HG02970 (cell line): ENCODE data around the gene LOC101059915.
"Not testable (repeated sequence)": the region's sequence is repeated elsewhere in the genome, so short reads cannot be mapped to it uniquely, and the experiment has no call there.

Experiments used
- ATAC-seq: cut with Tn5 transposase; IDR thresholded peaks from one replicate; pipeline ENCODE4 v1.9.1; 2021; ENCODE audit warnings: mild to moderate bottlenecking, moderate library complexity, moderate number of reproducible peaks; ENCODE audit not compliant: unreplicated experiment, low FRiP score

Gene LOC101059915

DNA sequence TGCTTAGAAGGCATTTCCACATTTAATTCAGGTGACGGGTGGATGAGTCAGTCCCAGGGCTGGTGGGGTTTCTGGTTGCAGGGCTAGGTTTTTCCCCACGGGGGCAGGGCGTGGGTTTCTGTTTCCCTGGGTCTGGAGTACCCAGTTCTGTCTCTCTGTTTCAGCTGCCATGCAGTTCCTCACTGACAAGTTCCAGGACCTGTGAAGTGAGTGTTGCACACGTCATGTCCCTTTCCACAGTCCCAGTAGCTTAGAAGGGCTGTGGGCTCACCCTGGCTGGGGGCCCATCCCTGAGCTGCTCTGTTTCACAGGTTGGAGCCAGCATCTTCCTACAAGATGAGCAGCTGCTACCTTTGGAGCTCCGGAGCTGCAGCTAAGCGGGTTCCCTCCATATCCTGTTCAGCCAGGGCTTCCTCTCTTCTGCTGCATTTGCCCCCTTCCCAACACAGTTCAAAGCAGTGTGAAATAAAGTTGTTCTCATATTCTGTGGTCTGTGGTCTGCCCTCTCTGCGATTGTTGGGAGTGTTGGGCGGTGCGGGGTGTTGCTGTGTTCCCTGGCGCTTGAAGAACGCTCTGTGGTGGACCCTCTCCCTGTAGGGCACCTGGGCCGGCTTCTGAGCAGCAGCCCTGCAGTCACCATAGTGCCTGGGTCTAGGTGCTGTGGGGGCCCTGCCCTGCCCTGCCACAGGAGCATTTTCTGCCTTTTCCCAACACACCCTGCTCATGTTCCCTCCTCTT, 3.9 kb downstream of the LOC101059915 start:
- no peak for ATAC-seq

DNA sequence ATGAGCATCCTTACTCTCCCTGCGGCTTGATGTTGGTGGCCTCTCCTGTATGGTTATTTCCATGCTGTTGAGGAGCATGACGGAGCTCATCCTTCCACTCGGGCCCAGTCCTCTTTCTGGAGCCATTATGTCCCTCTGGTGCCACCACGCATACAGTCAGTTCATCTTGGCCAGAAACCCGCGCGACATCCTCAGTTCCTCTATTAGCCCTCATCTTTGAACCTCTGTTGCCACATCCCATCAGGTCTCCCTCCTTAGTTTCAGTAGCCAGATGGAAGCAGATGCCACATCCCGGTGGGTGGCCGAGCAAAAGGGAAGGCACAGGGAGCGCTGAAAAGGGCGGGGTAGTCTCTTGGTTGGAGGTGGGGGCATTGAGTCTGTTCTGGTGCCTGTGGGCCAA, 4.6 kb downstream of the LOC101059915 start:
- ATAC-seq = no peak

DNA sequence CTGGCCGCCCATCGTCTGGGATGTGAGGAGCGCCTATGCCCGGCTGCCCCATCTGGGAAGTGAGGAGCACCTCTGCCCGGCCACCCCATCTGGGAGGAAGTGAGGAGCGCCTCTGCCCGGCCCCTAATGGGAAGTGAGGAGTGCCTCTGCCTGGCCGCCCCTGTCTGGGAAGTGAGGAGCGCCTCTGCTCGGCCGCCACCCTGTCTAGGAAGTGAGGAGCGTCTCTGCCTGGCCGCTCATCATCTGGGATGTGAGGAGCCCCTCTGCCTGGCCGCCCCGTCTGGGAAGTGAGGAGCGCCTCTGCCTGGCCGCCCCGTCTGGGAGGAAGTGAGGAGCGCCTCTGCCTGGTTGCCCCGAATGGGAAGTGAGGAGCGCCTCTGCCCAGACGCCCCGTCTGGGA, 8.3 kb downstream of the LOC101059915 start:
- ATAC-seq = not testable (repeated sequence)

DNA sequence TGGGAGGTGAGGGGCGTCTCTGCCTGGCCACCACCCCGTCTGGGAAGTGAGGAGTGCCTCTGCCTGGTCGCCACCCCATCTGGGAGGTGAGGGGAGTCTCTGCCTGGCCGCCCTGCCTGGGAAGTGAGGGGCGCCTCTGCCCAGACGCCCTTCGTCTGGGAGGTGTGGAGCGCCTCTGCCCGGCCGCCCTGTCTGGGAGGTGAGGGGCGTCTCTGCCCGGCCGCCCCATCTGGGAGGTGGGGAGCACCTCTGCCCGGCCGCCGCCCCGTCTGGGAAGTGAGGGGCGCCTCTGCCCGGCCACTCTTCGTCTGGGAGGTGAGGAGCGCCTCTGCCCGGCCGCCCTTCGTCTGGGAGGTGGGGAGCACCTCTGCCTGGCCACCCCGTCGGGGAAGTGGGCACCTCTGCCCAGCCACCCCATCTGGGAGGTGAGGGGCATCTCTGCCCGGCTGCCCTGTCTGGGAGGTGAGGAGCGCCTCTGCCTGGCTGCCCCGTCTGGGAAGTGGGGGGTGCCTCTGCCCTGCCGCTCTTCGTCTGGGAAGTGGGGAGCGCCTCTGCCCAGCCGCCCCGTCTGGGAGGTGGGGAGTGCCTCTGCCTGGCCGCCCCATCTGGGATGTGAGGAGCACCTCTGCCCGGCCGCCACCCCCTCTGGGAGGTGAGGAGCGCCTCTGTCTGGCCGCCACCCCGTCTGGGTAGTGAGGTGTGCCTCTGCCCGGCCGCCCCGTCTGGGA, 8.9 kb downstream of the LOC101059915 start:
- not testable (repeated sequence) for ATAC-seq

DNA sequence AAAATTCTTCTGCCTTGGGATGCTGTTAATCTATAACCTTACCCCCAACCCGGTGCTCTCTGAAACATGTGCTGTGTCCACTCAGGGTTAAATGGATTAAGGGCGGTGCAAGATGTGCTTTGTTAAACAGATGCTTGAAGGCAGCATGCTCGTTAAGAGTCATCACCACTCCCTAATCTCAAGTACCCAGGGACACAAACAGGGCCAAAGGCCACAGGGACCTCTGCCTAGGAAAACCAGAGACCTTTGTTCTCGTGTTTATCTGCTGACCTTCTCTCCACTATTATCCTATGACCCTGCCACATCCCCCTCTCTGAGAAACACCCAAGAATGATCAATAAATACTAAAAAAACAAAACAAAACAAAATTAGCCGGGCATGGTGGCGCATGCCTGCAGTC, 9.8 kb downstream of the LOC101059915 start:
- not testable (repeated sequence) for ATAC-seq

DNA sequence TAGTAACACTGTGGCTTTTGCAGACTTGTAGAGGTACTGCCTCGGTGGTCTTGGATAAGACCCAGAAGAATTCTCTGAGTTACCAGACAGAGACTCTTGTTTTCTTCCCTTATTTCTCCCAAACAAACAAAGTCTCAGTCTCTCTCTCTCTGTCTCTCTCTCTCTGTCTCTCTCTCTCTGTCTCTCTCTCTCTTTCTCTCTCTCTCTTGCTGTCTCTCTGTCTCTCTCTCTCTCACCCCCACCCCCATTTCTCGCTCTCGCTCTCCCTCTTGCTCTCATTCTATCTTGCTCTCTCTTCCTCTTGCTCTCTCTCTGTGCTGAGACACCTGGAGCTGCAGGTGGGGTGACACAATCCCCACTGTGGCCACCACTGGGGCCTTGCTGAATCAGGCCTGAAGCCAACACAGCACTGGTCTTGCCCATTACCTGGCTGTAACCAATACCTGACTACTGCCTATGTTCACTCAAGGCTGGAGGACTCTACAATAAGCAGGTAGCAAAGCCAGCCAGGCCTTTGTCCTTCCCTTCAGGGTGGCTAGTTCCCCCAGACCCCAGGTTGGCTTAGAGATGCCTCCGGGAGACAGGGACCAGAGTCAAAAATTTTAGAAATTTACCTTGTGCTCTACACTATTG, 12.3 kb downstream of the LOC101059915 start:
- ATAC-seq = no peak

DNA sequence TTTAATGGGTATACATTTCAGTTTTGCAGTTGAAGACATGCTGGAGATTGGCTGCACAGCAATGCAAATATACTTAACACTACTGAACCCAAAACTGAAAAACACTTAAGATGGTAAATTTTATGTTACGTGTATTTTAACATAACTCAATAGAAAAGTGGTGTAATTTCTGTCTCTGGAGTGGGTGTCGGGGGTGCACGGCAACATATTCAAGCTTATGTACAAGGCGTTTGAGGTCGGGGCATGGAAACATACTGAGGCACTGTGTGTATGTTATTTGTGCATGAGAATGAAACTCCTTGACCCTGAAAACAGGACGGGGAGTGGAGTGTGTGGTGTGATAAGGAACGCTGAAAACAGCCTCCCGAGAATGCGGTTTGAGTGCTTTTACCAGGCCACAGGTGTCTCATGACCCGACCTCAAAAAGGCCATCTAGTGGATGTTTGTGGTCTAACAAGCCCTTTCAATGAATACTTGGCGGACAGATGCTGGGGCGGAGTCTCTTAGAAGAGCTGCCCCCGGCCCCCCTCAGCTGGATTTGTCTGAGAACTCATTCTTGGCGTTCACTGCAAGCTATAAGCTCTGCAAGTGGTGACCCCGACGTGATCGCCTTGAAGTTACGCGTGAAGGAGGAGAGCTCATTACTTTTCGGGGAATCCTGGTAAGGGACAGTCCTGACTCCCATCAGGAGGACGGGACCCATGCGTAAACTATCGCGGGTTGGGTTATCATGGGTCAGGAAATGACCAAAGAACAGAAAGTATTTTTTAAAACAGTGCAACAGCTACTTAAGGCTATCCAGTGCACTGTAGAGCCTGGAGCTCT, 29.5 kb downstream of the LOC101059915 start:
- not testable (repeated sequence) for ATAC-seq

DNA sequence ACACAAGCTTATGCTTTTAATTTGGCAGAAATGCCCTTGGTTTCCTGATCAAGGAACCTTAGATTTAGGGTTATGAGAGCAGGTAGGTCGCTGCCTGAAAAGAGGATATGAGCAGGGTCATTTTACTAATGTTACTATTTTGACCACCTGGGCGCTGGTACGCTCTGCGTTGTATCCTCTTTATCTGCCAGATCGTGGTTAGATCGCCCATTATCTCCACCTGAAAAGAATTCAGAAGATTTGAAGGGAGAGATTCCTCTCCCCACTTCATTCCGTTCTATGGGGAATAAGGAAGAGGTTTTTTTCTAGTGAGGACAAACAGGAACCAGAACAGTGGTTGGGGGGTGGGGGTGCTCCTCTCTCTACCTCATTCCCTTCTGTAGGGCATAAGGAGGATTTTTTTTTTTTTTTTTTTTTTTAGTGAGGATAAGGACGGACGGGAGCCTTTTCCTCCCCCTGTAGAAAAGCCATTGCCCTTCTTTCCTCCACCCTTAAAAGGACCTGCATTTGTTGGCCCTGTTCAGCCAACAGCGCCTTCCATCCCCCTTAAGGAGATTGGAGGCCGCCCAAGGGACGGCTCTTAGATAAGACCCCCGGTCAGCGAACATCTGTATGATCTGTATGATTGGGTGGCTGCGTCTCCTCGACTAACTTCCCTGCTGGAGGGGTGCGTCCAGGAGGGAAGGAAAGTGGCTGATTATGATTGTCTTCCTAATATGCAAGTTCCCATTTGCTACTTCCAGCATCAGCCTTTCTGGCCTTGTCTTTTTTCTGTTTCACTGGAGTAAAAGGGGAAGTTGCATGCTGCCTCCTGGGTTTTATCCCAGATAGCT, 30.3 kb downstream of the LOC101059915 start:
- ATAC-seq = not testable (repeated sequence)

DNA sequence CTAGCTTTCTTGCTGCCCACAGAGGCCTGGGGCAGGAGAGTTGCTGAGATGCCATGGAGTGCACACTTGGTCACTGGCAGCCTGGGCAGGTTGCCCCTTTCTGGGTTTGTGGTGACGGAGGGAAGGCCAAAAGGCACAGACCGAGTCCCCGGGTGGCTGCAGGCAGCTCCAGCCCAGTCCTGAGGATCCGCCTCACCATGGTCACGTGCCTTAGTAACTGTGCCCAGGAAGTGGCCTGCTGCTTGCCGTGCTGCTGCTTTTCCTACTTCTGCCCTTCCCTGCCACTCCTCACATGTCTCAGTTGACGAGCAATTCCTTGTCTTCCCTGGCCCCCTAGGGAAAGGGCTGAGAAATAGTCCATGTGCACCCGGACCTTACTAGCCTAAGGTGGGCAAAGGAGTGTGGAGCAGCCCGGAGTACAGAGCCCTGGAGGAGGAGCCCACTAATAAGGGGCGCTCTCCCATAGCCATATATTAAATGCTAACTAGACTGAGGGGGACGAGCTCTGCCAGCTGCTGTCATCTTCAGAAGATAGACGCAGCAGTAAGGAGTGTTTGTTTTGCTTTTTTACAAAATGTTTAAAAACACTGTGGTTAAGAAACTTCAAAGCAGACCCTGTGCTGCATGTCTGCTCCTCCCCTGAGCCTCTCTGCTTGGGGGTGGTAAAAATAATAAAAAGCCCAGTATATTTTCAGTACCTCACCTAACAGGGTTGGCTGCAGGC, 31.1 kb downstream of the LOC101059915 start:
- ATAC-seq = not testable (repeated sequence)

DNA sequence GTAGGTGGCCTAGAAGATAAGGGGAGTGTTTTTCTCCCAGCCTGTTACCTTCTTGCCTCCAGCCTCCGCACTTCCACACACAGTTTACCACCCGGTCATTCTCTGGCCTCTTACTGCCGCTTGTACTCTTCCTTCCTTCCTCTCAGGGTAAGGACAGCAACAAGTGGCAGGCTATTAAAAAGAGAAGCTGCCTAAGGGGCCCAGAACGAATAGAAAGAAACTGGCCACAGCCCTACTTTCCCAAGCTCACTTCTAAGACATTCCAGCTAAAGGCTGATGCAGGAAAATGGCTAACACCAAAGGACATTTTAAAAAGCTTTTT, 31.6 kb downstream of the LOC101059915 start:
- not testable (repeated sequence) for ATAC-seq

DNA sequence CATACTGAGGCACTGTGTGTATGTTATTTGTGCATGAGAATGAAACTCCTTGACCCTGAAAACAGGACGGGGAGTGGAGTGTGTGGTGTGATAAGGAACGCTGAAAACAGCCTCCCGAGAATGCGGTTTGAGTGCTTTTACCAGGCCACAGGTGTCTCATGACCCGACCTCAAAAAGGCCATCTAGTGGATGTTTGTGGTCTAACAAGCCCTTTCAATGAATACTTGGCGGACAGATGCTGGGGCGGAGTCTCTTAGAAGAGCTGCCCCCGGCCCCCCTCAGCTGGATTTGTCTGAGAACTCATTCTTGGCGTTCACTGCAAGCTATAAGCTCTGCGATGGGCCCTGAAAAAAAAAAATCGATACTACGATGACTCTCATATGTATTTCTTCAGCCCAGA, 35.5 kb downstream of the LOC101059915 start:
- ATAC-seq = not testable (repeated sequence)

DNA sequence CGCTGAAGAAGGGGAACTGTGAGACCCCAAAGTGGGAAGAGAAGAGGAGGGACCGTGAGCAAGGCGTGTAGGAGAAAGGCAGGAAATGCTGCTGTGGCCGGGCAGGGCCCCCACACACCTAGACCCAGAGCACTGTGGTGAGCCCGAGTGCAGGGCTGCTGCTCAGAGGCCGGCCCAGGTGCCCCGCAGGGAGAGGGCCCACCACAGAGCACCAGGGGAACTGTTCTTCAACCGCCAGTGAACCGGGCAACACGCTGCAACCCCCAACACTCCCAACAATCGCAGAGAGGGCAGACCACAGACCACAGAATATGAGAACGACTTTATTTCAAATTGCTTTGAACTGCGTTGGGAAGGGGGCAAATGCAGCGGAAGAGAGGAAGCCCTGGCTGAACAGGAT, 46.7 kb downstream of the LOC101059915 start:
- ATAC-seq = not testable (repeated sequence)

DNA sequence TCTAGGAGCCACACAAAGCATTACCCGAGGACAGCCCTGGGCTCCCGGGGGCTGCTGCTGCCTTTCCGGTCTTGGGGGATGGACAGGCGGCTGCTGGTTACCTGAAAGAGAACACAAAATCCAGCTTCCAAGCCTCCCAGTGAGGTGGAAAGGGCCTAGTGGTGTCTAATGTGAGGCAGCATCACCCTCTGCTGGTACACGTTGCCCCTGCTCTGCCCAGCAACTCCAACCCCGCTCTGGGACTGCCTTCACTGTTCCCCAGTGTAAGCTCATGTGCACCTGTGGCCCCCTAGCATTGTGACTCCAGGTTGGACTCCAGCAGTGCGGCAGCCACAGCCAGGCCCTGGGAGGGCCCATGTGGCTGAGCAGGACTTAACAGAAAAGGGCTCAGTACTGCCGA, 48.2 kb downstream of the LOC101059915 start:
- not testable (repeated sequence) for ATAC-seq

DNA sequence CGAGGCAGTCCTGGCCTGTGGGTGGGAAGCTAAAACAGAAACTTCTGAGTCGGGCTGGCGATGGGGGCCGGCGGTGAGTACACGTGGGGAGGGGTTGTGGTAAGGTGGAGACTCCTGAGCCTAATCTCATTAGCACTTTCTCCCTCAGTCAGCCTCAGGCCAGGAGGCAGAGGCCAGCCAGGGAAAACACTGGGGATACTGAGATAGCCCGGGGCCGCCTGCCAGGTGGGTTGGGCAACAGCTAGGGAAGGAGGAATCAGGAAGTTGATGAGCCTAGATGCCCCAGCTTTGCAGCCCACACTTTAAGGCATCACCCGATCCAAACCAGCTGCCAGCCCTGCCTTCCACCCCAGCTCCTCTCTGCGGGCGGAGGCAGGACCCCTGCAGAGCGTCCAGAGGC, 49.0 kb downstream of the LOC101059915 start:
- not testable (repeated sequence) for ATAC-seq

DNA sequence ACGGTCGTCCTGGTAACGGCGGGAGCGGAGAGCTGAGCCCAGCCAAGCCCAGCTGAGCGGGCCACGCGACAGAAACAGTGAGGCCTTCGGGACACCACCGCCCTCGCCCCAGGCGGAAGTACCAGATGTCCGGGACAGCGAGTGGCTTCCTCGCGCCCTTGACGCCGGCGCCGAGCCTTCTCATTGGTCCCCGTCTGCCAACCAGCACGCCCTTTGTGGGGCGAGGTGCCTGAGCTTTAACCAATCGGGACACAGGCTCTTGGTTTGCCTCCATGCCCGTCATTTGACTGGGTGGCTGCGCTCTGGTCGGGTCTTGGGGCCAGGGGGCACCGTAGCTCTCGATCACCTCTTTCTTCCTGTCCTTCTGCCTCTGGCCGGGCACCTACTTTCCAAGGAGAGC, 50.8 kb downstream of the LOC101059915 start, which contains the start of gene CXorf49:
TSS of gene CXorf49 (minus strand) at position 101 of the 400 bp plus-strand sequence. CDS start 134 bp downstream, outside the sequence.
- ATAC-seq = not testable (repeated sequence)

DNA sequence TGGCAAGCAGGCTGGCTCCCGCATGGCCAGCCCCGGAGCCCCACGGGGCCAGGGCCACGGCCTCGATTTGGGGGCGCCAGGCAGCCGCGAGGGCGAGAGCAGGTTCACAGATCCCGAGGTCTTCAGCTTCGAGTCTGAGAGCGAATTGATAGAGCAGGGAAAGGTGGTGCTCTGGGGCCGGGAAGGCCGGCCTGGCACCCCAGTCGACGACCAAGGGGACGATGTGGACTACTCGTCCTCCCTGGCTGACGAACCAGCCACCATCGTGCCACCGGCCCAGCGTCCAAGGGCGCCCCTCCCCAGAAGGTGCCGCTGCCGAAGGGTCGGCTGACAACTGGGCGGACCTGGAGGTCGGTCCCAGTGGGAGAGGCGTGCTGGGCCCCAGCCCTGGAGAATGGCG, 51.8 kb downstream of the LOC101059915 start:
- ATAC-seq = not testable (repeated sequence)

DNA sequence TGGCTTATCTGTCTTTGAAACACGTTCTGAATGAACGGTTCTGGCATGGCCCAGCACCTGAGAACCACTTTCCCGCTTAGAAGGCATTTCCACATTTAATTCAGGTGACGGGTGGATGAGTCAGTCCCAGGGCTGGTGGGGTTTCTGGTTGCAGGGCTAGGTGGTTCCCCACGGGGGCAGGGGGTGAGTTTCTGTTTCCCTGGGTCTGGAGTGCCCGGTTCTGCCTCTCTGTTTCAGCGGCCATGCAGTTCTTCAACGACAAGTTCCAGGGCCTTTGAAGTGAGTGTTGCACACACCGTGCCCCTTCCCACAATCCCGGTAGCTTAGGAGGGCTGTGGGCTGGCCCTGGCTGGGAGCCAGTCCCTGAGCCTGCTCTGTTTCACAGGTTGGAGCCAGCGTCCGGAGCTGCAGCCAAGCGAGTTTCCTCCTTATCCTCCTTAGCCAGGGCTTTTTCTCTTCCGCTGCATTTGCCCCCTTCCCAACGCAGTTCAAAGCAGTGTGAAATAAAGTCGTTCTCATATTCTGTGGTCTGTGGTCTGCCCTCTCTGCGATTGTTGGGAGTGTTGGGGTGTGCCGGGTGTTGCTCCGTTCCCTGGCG, 53.0 kb downstream of the LOC101059915 start:
- ATAC-seq = not testable (repeated sequence)
